HG03521 (cell line): ENCODE results near the gene TCEA2.

Experiments used
- ATAC-seq: cut with Tn5 transposase; IDR thresholded peaks from one replicate; pipeline ENCODE4 v1.9.1; 2021; ENCODE audit warnings: mild to moderate bottlenecking, moderate library complexity; ENCODE audit not compliant: unreplicated experiment

TCEA2 gene

DNA sequence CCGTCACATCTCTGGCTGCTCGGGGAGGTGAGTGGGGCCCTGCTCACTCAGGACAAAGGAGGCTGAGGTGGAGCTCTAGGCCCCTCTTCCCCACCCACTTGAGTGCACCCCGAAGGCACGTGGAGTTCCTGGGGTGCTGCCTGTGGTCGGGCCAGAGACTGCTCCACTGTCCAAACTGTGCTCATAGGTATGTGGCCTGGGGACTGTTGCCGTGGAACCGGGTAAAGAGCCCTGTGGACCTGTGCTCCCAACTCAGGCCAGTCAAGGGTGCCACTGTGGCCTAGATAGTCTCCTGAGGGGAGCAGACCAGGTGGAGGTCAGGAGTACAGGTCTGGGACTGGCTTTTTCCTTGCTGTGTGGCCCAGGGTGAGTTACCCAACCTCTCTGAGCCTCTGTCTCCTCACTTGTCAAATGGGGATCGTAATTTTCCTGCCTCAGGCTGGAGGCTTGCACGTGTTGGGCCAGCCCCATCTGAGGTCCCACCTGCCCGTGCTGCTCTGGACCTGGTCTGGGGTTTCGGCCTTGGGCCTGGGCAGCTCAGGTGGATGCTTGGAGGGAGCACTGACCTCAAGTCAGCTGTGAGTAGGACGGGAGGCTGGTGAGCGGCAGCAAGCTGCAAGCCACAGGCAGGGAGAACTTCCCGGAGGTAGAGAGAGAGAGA, 56.8 kb downstream of the TCEA2 start:
- no peak for ATAC-seq

DNA sequence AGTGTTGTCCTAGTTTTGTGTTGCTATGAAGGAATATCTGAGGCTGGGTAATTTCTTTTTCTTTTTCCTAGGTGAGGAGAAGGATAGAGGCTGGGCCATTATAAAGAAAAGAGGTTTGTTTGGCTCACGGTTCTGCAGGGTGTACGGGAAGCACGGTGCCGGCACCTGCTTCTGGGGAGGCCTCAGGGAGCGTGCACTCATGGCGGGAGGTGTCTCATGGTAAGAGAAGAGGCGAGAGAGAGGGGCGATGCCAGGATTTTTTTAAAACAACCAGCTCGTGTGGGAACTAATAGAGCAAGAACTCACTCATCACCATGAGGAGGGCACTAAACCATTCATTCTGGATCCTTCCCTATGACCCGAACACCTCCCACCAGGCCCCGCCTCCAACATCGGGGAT, 58.6 kb downstream of the TCEA2 start:
- no peak for ATAC-seq
